ENCODE results near the gene EPB41L4B. TPM values are rescaled to one million over a fixed set of nuclear protein-coding genes. Genes with fewer than 3 reads are reported as not detected.

The EPB41L4B gene
- total and polyA plus RNA-seq, 2 experiments from 2014 or later, result 11.0 to 32.2 TPM

DNA sequence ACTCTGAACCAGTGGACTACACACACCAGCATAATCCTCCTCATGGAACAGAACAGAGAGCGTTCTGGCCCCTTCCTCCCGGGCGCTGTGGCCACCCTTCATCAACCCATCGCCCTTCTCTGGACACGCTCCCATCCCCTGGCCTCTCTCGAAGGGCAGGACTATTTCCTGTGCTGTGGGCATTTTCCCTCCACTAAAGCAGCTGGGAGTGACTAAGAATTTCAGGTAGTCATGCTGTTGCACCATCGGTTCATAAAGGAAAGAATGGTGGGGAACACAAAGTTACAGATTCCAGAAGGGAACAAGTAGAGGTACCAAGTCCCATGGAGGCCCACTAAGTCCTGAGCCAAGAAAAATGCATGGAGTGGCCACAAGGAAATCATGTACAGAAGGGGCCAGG lies 68.6 kb downstream of the EPB41L4B start (continued):
- TF ChIP-seq, protein P1, sequence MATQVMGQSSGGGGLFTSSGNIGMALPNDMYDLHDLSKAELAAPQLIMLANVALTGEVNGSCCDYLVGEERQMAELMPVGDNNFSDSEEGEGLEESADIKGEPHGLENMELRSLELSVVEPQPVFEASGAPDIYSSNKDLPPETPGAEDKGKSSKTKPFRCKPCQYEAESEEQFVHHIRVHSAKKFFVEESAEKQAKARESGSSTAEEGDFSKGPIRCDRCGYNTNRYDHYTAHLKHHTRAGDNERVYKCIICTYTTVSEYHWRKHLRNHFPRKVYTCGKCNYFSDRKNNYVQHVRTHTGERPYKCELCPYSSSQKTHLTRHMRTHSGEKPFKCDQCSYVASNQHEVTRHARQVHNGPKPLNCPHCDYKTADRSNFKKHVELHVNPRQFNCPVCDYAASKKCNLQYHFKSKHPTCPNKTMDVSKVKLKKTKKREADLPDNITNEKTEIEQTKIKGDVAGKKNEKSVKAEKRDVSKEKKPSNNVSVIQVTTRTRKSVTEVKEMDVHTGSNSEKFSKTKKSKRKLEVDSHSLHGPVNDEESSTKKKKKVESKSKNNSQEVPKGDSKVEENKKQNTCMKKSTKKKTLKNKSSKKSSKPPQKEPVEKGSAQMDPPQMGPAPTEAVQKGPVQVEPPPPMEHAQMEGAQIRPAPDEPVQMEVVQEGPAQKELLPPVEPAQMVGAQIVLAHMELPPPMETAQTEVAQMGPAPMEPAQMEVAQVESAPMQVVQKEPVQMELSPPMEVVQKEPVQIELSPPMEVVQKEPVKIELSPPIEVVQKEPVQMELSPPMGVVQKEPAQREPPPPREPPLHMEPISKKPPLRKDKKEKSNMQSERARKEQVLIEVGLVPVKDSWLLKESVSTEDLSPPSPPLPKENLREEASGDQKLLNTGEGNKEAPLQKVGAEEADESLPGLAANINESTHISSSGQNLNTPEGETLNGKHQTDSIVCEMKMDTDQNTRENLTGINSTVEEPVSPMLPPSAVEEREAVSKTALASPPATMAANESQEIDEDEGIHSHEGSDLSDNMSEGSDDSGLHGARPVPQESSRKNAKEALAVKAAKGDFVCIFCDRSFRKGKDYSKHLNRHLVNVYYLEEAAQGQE (IDR thresholded peaks at IDR 0.05; ENCODE audit: unreplicated experiment), result no peak
- TF ChIP-seq NANOG (IDR thresholded peaks at IDR 0.05; ENCODE audit: borderline replicate concordance) (no peak), ZNF331 (CRISPR knock-in tag; IDR thresholded peaks at IDR 0.05; ENCODE audit: low read depth) (no peak), POLR2AphosphoS5 (IDR thresholded peaks at IDR 0.05; ENCODE audit: low read depth) (no peak)
- TF ChIP-seq, protein P2, sequence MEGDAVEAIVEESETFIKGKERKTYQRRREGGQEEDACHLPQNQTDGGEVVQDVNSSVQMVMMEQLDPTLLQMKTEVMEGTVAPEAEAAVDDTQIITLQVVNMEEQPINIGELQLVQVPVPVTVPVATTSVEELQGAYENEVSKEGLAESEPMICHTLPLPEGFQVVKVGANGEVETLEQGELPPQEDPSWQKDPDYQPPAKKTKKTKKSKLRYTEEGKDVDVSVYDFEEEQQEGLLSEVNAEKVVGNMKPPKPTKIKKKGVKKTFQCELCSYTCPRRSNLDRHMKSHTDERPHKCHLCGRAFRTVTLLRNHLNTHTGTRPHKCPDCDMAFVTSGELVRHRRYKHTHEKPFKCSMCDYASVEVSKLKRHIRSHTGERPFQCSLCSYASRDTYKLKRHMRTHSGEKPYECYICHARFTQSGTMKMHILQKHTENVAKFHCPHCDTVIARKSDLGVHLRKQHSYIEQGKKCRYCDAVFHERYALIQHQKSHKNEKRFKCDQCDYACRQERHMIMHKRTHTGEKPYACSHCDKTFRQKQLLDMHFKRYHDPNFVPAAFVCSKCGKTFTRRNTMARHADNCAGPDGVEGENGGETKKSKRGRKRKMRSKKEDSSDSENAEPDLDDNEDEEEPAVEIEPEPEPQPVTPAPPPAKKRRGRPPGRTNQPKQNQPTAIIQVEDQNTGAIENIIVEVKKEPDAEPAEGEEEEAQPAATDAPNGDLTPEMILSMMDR (conservative IDR thresholded peaks at IDR 0.05; ENCODE audit: low read depth in 2 of 2), result no peak

DNA sequence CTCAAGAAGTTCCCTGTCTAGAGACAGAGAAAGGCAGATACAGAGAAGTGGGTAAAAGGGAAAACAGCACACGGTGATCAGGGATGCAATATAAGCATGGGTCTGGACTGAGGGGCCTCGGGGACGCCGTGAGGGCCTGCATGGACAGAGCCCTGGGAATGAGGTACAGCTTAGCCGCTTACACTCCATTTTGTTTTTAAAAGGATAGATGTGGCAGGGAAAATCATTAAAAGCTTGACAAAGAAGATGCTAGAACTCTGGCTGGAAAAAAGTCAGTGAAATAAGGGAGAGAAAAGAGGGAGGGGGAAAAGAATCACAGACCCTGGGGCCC lies 69.1 kb downstream of the EPB41L4B start:
- H2AFZ ChIP-seq, result no peak overlapping the region
- H3K27me3 ChIP-seq (ENCODE audit: insufficient read depth), result no peaks in the 10 kb centered on the region
- DNase-seq (ENCODE audit: low spot score), result no peak
- H3K36me3 ChIP-seq (ENCODE audit: insufficient read depth), result no peaks in the 10 kb centered on the region
- Mint-ChIP-seq H3K27me3 (ENCODE audit: insufficient read depth, low read depth, poor library complexity) (peaks cover 9% of the 10 kb centered on the region), H3K4me3 (no peak overlapping the region), H3K27ac (peak overlapping the region; percentile 75; the same call in 1 of the 2 replicates), H3K9me3 (no peaks in the 10 kb centered on the region), H3K4me1 (peaks cover 38% of the 10 kb centered on the region), H3K36me3 (ENCODE audit: low read depth) (peaks cover 31% of the 10 kb centered on the region)
- H3K79me2 ChIP-seq (replicated peaks; ENCODE audit: insufficient read depth), result no peaks in the 10 kb centered on the region
- no peak for ATAC-seq
- H4K20me1 ChIP-seq (replicated peaks; ENCODE audit: insufficient read depth), result peaks cover 3% of the 10 kb centered on the region; the same call in 1 of the 2 replicates
- no peaks in the 10 kb centered on the region for H3K9me2 ChIP-seq (ENCODE audit: insufficient read depth)
- H3K4me2 ChIP-seq, result no peak overlapping the region
- no peak overlapping the region for H3K4me3 ChIP-seq
- peaks cover 13% of the 10 kb centered on the region for H3K4me1 ChIP-seq (ENCODE audit: insufficient read depth)
- H3F3A ChIP-seq (replicated peaks; ENCODE audit: low read depth), result no peaks in the 10 kb centered on the region
- H3K27ac ChIP-seq (ENCODE audit: low read depth), result 0 out of 2 replicates have a peak overlapping the region, but pooled peaks have one; percentile 14
- TF ChIP-seq, protein P3, sequence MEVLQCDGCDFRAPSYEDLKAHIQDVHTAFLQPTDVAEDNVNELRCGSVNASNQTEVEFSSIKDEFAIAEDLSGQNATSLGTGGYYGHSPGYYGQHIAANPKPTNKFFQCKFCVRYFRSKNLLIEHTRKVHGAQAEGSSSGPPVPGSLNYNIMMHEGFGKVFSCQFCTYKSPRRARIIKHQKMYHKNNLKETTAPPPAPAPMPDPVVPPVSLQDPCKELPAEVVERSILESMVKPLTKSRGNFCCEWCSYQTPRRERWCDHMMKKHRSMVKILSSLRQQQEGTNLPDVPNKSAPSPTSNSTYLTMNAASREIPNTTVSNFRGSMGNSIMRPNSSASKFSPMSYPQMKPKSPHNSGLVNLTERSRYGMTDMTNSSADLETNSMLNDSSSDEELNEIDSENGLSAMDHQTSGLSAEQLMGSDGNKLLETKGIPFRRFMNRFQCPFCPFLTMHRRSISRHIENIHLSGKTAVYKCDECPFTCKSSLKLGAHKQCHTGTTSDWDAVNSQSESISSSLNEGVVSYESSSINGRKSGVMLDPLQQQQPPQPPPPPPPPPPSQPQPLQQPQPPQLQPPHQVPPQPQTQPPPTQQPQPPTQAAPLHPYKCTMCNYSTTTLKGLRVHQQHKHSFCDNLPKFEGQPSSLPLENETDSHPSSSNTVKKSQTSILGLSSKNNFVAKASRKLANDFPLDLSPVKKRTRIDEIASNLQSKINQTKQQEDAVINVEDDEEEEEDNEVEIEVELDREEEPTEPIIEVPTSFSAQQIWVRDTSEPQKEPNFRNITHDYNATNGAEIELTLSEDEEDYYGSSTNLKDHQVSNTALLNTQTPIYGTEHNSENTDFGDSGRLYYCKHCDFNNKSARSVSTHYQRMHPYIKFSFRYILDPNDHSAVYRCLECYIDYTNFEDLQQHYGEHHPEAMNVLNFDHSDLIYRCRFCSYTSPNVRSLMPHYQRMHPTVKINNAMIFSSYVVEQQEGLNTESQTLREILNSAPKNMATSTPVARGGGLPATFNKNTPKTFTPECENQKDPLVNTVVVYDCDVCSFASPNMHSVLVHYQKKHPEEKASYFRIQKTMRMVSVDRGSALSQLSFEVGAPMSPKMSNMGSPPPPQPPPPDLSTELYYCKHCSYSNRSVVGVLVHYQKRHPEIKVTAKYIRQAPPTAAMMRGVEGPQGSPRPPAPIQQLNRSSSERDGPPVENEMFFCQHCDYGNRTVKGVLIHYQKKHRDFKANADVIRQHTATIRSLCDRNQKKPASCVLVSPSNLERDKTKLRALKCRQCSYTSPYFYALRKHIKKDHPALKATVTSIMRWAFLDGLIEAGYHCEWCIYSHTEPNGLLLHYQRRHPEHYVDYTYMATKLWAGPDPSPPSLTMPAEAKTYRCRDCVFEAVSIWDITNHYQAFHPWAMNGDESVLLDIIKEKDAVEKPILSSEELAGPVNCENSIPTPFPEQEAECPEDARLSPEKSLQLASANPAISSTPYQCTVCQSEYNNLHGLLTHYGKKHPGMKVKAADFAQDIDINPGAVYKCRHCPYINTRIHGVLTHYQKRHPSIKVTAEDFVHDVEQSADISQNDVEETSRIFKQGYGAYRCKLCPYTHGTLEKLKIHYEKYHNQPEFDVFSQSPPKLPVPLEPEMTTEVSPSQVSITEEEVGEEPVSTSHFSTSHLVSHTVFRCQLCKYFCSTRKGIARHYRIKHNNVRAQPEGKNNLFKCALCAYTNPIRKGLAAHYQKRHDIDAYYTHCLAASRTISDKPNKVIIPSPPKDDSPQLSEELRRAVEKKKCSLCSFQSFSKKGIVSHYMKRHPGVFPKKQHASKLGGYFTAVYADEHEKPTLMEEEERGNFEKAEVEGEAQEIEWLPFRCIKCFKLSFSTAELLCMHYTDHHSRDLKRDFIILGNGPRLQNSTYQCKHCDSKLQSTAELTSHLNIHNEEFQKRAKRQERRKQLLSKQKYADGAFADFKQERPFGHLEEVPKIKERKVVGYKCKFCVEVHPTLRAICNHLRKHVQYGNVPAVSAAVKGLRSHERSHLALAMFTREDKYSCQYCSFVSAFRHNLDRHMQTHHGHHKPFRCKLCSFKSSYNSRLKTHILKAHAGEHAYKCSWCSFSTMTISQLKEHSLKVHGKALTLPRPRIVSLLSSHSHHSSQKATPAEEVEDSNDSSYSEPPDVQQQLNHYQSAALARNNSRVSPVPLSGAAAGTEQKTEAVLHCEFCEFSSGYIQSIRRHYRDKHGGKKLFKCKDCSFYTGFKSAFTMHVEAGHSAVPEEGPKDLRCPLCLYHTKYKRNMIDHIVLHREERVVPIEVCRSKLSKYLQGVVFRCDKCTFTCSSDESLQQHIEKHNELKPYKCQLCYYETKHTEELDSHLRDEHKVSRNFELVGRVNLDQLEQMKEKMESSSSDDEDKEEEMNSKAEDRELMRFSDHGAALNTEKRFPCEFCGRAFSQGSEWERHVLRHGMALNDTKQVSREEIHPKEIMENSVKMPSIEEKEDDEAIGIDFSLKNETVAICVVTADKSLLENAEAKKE (CRISPR knock-in tag; IDR thresholded peaks at IDR 0.05), result no peak
- TF ChIP-seq, protein P4, sequence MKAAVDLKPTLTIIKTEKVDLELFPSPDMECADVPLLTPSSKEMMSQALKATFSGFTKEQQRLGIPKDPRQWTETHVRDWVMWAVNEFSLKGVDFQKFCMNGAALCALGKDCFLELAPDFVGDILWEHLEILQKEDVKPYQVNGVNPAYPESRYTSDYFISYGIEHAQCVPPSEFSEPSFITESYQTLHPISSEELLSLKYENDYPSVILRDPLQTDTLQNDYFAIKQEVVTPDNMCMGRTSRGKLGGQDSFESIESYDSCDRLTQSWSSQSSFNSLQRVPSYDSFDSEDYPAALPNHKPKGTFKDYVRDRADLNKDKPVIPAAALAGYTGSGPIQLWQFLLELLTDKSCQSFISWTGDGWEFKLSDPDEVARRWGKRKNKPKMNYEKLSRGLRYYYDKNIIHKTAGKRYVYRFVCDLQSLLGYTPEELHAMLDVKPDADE (IDR thresholded peaks at IDR 0.05), result no peak
- no peak for TF ChIP-seq NANOG (IDR thresholded peaks at IDR 0.05; ENCODE audit: borderline replicate concordance)
- TF ChIP-seq STAT1 (IDR thresholded peaks at IDR 0.05; ENCODE audit: unreplicated experiment), result no peak
- TF ChIP-seq, protein P2 (conservative IDR thresholded peaks at IDR 0.05; ENCODE audit: low read depth in 2 of 2), result no peak
- no peak for TF ChIP-seq ZNF331 (CRISPR knock-in tag; IDR thresholded peaks at IDR 0.05; ENCODE audit: low read depth)
- no peak for TF ChIP-seq POLR2AphosphoS5 (IDR thresholded peaks at IDR 0.05; ENCODE audit: low read depth)
- TF ChIP-seq CREB1 (CRISPR knock-in tag; IDR thresholded peaks at IDR 0.05; ENCODE audit: low read depth), result no peak
